Panc1 (cell line): ENCODE results near the gene NIFK. TPM values are rescaled to one million over a fixed set of nuclear protein-coding genes. Genes with fewer than 3 reads are reported as not detected.
"Not testable (repeated sequence)": the region's sequence is repeated elsewhere in the genome, so short reads cannot be mapped to it uniquely, and the experiment has no call there.

Experiments
- ATAC-seq: fragments of 200-7000 bp; cut with Tn5 transposase; 2 replicates; pipeline ENCODE4 v1.9.1; 2020; ENCODE audit warnings: mild to moderate bottlenecking, moderate library complexity
- BruUV-seq: library from RNA; stranded (reverse); fragments of 400-500 nt; replicated peaks from 2 replicates; lab custom pipeline; 2021; lab: Mats Ljungman, UMichigan
- CTCF ChIA-PET: fragments of 300-600 bp; sonication (Branson Sonifier 250); formaldehyde crosslinking; loops from one replicate; lab custom pipeline; 2022; ENCODE audit warnings: antibody characterized with exemption; lab: Charles Lee
- POLR2A ChIA-PET: fragments of 300-600 bp; sonication (Branson Sonifier 250); formaldehyde crosslinking; loops from one replicate; lab custom pipeline; 2022; ENCODE audit warnings: antibody characterized with exemption; lab: Charles Lee
- DNase-seq: peaks from one replicate; pipeline ENCODE4 v3.0.0-alpha.2; 2010; ENCODE audit warnings: low read depth, low spot score
- H3K27ac ChIP-seq: 2 replicates; pipeline ENCODE4 v1.5.1; 2011; ENCODE audit warnings: mild to moderate bottlenecking, low read length, inconsistent platforms
- H3K27me3 ChIP-seq: fragments of 200-500 bp; sonication (Bioruptor generic); 2 replicates; pipeline ENCODE4 v1.6.0; 2014; ENCODE audit warnings: low read length, inconsistent platforms; ENCODE audit not compliant: control insufficient read depth, insufficient read depth
- H3K36me3 ChIP-seq: fragments of 200-500 bp; sonication (Bioruptor generic); 2 replicates; pipeline ENCODE4 v1.5.1; 2014; ENCODE audit warnings: inconsistent platforms, mild to moderate bottlenecking, low read length, moderate library complexity; ENCODE audit not compliant: control insufficient read depth, insufficient read depth
- H3K4me1 ChIP-seq: 2 replicates; pipeline ENCODE4 v1.5.1; 2011; ENCODE audit warnings: inconsistent platforms, mild to moderate bottlenecking, low read length, moderate library complexity; ENCODE audit not compliant: control insufficient read depth, insufficient read depth
- H3K4me3 ChIP-seq, 2 experiments: 2 replicates each; pipeline ENCODE4 v1.5.1; 2011 to 2012; ENCODE audit warnings: low read depth in 2 of 2, low read length in 2 of 2, mild to moderate bottlenecking in 2 of 2, inconsistent platforms in 1 of 2, moderate library complexity in 1 of 2
- H3K9me3 ChIP-seq: fragments of 200-500 bp; sonication (Bioruptor generic); 2 replicates; pipeline ENCODE4 v1.5.1; 2014; ENCODE audit warnings: low read depth, mild to moderate bottlenecking, inconsistent platforms, low read length, moderate library complexity; ENCODE audit not compliant: control insufficient read depth, insufficient read depth
- CTCF ChIP-seq: fragments of 450-650 bp; IDR thresholded peaks from 2 replicates; pipeline ENCODE4 v1.5.1; 2017; ENCODE audit warnings: mild to moderate bottlenecking
- POLR2AphosphoS5 ChIP-seq: IDR thresholded peaks from 2 replicates; pipeline ENCODE4 v1.6.1; 2012; ENCODE audit warnings: mild to moderate bottlenecking, low read depth, low read length, moderate library complexity
- REST ChIP-seq, 2 experiments: IDR thresholded peaks; 2 replicates each; pipeline ENCODE4 v1.6.1; 2011 to 2012; ENCODE audit warnings: low read depth in 2 of 2, control low read depth in 1 of 2, low read length in 1 of 2, mild to moderate bottlenecking in 1 of 2, moderate library complexity in 1 of 2; ENCODE audit not compliant: insufficient read depth in 1 of 2
- SIN3A ChIP-seq: IDR thresholded peaks from 2 replicates; pipeline ENCODE4 v1.6.1; 2012; ENCODE audit warnings: low read depth, mild to moderate bottlenecking, low read length, moderate library complexity, borderline replicate concordance; ENCODE audit not compliant: insufficient read depth
- TCF7L2 ChIP-seq: IDR thresholded peaks from 2 replicates; pipeline ENCODE4 v1.6.1; 2011; ENCODE audit warnings: mild to moderate bottlenecking, low read depth, low read length, inconsistent platforms
- in situ Hi-C: cut with HindIII; loops from 2 replicates; pipeline ENCODE4 v1.10.0; 2016; ENCODE audit warnings: low sequenced_read_pairs, low pct_unique_long_range_greater_than_20kb
- intact Hi-C: fragments of 100-400 bp; cut with micrococcal nuclease; formaldehyde crosslinking; loops from one replicate; pipeline ENCODE4 v1.10.0; 2022; ENCODE audit not compliant: unreplicated experiment
- total RNA-seq: library from RNA; stranded (reverse); gene quantifications from one replicate; pipeline ENCODE4 v1.2.1, GENCODE V29; 2021; ENCODE audit not compliant: unreplicated experiment

NIFK gene
- total RNA-seq, 1 experiment from 2014 or later, result 84.5 TPM

- intact Hi-C loops (no loop called here), in situ Hi-C loops (no loop called here)
- no TSS peak for BruUV-seq
- Histone ChIP-seq H3K4me1 (peaks cover 18% of the 10 kb centered on the region), H3K27ac (no peak overlapping the region), H3K9me3 (no peaks in the 10 kb centered on the region), H3K4me3 (no peak overlapping the region), H3K36me3 (no peaks in the 10 kb centered on the region), H3K27me3 (no peaks in the 10 kb centered on the region)
- DNase-seq (no peak), ATAC-seq (no peak)
- TF ChIP-seq SIN3A (no peak), TCF7L2 (no peak), CTCF (no peak), POLR2AphosphoS5 (no peak)
- POLR2A ChIA-PET, result no interaction called here
- CTCF ChIA-PET, result no interaction called here
These were observed 41.6 kb downstream of the NIFK start for GRCh38 chr2:121695171-121695451.

DNA sequence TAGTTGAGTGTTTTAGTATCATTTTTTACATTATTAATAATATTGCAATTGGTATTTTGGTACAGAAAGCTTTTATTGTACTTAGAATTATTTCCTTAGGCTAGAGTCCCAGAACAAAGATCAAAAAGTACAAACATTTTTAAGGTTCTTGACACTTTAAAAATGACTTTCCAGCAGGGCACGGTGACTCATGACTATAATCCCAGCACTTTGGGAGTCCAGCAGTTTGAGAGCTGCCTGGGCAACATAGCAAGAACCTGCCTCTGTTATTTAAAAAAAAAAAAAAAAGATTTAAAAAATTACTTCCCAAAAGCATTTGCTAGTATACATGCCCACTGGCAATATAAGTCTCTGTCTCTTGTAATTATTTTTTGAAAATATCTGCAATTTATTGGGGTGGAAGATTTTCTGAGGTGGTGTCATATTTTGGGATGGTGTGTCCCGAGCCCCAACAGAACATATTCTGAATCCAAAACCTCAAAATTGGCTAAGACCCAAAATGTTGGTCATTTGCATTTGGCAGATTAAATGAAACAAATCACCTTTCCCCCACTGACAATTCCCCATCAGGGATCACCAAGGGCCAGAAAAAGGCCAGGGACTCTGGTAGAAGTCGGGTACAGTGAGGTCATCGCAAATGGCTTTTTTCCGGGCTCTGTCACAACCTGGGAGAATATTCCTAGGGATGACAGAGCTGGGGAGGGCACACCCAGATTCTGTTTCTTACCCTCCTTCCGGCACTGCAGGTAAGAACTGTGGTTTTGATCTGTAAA, 42.1 kb downstream of the NIFK start:
- Histone ChIP-seq H3K27ac (no peak overlapping the region), H3K36me3 (no peaks in the 10 kb centered on the region), H3K4me1 (peaks cover 13% of the 10 kb centered on the region; the same call in 1 of the 2 replicates), H3K27me3 (no peaks in the 10 kb centered on the region), H3K4me3 (no peak overlapping the region), H3K9me3 (no peaks in the 10 kb centered on the region)
- in situ Hi-C loops (no loop called here), intact Hi-C loops (no loop called here)
- POLR2A ChIA-PET, result no interaction called here
- BruUV-seq, result no TSS peak
- TF ChIP-seq REST (IDR thresholded peaks at IDR 0.05; ENCODE audit: insufficient read depth in 1 of 2, low read depth in 2 of 2, low read length in 1 of 2) (no peak), SIN3A (no peak), CTCF (no peak), POLR2AphosphoS5 (no peak), TCF7L2 (no peak)
- CTCF ChIA-PET, result no interaction called here
- DNase-seq (no peak), ATAC-seq (no peak)

GRCh38 chr2:121690572-121690971, 46.1 kb downstream of the NIFK start:
- ATAC-seq, DNase-seq, H3K9me3 ChIP-seq, CTCF ChIA-PET, intact Hi-C loops, BruUV-seq, H3K27me3 ChIP-seq, in situ Hi-C loops, POLR2A ChIA-PET, H3K4me1 ChIP-seq, H3K27ac ChIP-seq, H3K36me3 ChIP-seq, H3K4me3 ChIP-seq: not testable (repeated sequence)
